DND-41 (cell line): ENCODE results near the gene MAGI3.

Experiments
- CTCF ChIP-seq: IDR thresholded peaks from 2 replicates; pipeline ENCODE4 v1.5.1; 2012; ENCODE audit warnings: borderline replicate concordance, low read length, moderate library complexity, mild to moderate bottlenecking; ENCODE audit not compliant: poor library complexity, severe bottlenecking; ENCODE audit errors: extremely low read depth
- EZH2 ChIP-seq: IDR thresholded peaks from 3 replicates; pipeline ENCODE4 v1.6.1; 2012; ENCODE audit warnings: borderline replicate concordance, low read depth, mild to moderate bottlenecking, moderate library complexity, low read length, inconsistent platforms; ENCODE audit not compliant: severe bottlenecking

GRCh38 chr1:113396585-113396984 is 6.3 kb downstream of the MAGI3 start:
- TF ChIP-seq CTCF (no peak), EZH2 (no peak)
